Mucosa of gallbladder (tissue), 1 donor: ENCODE results near the gene OR51Q1. TPM values are rescaled to one million over a fixed set of nuclear protein-coding genes. Genes with fewer than 3 reads are reported as not detected.

Experiments used
- DNase-seq: peaks from one replicate; pipeline ENCODE4 v3.0.0-alpha.2; 2020; ENCODE audit warnings: low spot score
- total RNA-seq: library from RNA; stranded (reverse); gene quantifications from one replicate; pipeline ENCODE4 v1.2.1, GENCODE V29; 2021
- donor health status: DM: no; HTN: no; CAD: no.

OR51Q1 gene
- not detected for total RNA-seq

DNA sequence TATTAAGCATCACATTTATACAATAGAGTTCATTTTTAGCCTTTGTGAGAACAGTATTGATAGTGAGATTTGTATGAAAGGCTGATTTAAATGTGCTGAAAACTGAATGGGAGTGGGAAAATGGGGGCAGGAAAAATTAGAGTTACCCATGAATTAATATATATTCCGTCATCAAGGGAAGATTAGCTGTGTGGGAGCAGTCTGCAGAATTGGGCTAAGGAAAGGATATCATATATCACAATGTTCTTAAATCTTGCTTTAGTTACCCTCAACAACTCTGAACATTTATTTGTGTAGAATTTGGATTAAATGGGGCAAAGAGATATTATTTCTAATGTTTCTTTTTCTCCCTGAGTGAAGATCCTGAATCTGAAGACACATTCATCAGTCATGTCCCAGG, at the start of gene OR51Q1:
Gene OR51Q1 (plus strand): TSS at position 301 of the 400 bp plus-strand sequence. CDS start 90 bp downstream, at position 391.
- no peak for DNase-seq

DNA sequence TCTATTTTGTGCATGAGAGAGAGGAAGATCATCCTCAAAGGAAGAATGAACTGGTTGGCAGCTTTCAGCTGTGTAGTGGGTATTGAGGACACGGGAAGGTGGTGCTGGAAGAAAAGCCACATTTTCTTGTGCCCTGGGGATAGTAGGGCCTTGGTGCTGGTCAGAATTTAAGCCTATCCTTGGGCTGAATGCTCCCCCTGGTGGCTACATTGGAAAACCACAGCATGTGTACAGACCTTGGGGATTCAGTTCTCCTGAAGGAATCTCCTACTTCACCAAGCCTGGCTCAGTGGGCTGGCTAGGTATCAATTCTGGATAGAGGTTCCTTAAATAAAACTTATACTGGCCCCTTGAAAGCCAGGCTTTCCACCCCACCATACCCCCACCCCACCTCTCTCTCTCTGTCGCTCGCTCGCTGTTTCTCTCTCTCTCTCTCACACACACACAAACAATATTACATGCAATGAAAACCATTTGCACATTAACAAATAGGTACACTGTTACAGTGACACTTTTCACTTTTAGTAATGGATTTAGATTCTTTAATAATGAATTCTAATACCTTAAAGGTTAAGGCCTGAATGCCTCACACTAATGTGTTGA, 41.1 kb upstream of the OR51Q1 start:
- peak; percentile 40 for DNase-seq

- DNase-seq, result no peak
These were observed 38.3 kb upstream of the OR51Q1 start, which contains the start of gene OR51M1 for GRCh38 chr11:5383576-5383975. TSS of gene OR51M1 (plus strand) at chr11:5383812. CDS start at chr11:5389399, 5,587 bp downstream.

DNA sequence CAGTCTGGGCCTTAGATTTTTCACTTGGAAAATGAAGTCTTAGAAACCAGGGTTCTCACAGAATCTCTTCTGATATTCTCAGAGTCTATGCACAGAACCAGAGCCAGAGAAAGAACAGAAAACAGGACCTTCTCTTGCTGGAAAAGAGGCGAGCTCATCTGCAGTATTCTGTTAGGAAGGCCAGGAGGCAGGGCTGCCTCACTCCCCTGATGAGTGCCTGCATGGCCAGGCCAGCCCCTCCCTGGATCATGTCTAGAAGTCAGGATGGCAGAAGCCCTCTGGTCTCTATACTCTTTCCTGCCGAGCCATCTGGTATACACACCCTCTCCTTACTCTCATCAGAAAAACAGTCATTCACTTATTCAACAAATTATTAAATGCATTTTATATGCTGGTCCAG, 37.6 kb upstream of the OR51Q1 start:
- DNase-seq, result no peak

DNA sequence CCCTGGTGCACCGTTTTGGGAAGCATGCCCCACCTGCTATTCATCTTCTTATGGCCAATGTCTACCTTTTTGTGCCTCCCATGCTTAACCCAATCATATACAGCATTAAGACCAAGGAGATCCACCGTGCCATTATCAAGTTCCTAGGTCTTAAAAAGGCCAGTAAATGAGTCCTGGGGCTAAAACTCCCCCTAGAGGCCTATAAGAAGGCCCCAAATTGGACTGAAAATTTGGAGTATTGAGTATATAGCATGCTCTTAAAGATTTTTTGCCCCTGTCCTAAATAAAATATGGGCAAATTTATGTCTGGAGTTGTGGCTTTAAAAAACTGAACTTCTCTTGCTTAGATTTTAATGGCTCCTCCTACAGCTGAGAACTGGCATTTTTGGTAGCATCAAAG, 31.7 kb upstream of the OR51Q1 start:
- no peak for DNase-seq

GRCh38 chr11:5394091-5394490, 27.8 kb upstream of the OR51Q1 start:
- no peak for DNase-seq

GRCh38 chr11:5398936-5399335, 23.0 kb upstream of the OR51Q1 start:
- DNase-seq, result no peak

GRCh38 chr11:5405173-5405572, 16.7 kb upstream of the OR51Q1 start:
- no peak for DNase-seq

GRCh38 chr11:5420993-5421392, 918 bp upstream of the OR51Q1 start:
- no peak for DNase-seq

DNA sequence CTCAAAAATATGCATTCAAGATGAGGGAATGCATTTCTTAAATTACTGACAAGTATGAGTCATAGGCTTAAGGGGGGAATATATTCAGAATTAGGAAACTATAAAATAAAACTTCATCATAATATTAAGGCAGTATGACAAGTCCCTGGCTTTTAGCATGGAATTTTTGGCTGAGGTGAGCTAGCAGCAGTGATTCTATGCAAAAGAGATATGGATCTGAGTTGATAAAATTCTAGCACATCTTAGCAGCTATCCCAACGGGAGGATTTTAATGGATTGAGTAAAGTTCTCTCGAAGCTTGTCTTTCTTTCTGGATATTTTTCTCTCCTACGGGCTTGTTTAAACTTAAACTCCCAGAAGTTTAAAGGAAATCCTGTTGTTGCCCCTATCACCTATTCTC, 1.2 kb downstream of the OR51Q1 start:
- no peak for DNase-seq

DNA sequence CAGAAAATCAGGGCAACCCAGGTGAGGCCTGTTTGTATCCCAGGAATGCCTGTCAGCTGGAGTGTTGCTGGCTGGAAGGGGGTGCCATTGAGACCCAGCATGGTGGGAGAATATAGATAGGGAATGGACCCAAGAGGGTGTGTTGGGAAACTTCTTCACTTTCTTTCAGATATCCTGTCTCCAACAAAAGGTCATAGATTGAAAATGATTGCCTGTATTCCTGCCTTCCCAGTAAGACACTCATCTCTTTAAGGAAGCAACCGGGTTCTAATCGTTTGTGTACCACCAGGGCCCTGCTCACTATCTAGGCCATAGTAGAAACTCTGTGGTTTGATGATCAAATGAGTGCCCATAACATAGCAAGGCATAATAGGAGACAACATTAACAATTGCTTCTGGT, 19.5 kb downstream of the OR51Q1 start, which contains the start of gene OR51I1:
Gene OR51I1 (minus strand): TSS at position 101 of the 400 bp plus-strand sequence. CDS start 0 bp downstream, at position 101.
- no peak for DNase-seq

DNA sequence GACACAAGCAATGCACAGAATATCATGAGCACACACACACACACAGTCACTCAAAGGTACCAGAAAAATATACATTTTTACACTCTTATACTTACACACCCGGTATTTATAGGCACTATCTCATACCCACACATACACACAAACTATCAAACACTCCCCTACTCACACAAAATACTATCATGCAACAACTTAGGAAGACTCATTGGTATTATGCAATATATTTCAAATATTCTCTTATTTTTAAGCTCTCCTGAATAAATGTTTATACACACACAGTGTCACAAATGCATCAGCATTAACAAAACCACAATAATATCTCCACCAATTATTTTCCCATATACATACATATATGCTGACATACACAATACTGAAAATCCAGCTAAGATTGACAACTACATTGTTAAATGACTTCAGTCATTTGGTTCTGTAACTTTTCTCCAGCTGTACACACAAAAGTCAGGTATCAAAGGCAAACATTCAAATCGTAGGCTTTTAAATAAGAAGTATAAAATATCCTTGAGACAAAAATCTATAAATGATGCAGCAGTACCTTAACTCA, 22.0 kb downstream of the OR51Q1 start:
- DNase-seq, result no peak

DNA sequence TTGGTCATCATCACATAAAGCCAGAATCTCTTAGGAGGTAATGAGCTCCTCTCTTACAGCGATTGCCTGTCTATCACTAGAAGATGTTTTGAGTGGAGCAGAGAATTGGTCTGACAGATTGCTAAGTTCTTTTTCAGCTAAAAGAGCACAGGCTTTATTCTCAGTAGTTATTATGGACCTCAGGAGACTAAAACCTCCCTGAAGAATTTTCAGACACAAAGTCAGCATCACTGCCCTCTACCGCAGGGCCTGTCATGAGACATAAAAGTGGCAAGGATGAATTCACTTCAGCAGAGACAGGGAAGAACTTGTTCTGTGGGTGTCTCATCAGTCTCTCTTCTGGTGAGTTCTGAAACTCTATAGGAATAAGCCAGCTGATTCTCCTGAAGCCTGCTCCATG, 27.1 kb downstream of the OR51Q1 start, which contains the start of gene OR51I2:
Gene OR51I2 (plus strand): TSS at position 301 of the 400 bp plus-strand sequence. CDS start 4,166 bp downstream, outside the sequence.
- no peak for DNase-seq

DNA sequence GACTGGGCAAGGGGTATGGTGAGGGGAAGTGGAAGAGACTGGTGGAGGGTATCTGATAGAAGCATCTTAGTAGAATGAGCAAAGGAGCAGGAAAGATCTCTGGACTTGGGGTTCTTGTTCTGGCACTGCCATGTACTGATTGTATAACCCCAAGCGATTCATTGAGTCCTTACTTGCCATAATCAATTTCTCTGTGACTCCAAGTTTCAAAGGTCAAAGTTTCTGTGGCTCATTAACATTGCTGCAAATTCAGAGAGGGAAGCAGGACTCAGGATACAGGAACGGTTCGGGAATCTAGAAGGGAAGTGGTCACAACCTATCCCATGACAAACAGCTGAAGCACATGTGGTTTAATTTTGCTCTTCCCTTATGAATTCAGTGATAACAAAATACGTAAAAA, 27.5 kb downstream of the OR51Q1 start:
- DNase-seq, result no peak

- no peak for DNase-seq
These were observed 39.2 kb downstream of the OR51Q1 start for GRCh38 chr11:5460983-5461621.

DNA sequence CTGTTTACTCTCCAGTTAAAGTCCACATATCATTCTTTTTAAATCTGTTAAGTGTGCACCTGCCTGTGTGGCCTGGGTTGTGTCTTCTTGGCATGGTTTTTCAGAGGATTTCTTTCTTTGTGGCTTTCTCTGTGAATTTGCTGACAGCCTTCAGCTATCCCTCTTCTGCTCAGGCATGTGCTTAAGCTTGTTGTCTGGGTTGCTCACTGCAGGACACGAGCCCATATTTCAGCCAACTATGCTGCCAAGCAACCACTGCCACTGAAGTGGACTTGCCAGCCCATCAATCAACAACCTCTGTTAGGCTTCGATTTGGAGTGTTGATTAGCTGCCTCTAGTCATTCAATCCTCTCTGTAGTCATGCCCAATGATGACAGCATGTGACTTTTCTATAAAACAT, 45.6 kb downstream of the OR51Q1 start:
- no peak for DNase-seq

Other genes starting within 250 kb of the OR51Q1 start
- not detected for gene OR51V1, start 221.4 kb upstream of the OR51Q1 start, total RNA-seq
- 65.9 TPM for gene HBB, start 195.0 kb upstream of the OR51Q1 start, total RNA-seq
- gene HBD, start 187.6 kb upstream of the OR51Q1 start, total RNA-seq, result 0.72 TPM
- gene HBG1, start 172.3 kb upstream of the OR51Q1 start, total RNA-seq, result 3.3 TPM
- 13.2 TPM for gene HBG2, start 167.3 kb upstream of the OR51Q1 start, total RNA-seq
- 4.0 TPM for gene HBE1, start 152.2 kb upstream of the OR51Q1 start, total RNA-seq
- 0.23 TPM for gene OR51B4, start 120.2 kb upstream of the OR51Q1 start, total RNA-seq
- not detected for gene OR51B2, start 97.8 kb upstream of the OR51Q1 start, total RNA-seq
- 0.37 TPM for gene OR51B5, start 78.6 kb upstream of the OR51Q1 start, total RNA-seq
- gene OR51B6, start 70.6 kb upstream of the OR51Q1 start, total RNA-seq, result not detected
- not detected for gene OR51M1, start 38.3 kb upstream of the OR51Q1 start, total RNA-seq
- 0.23 TPM for gene OR51I1, start 19.4 kb downstream of the OR51Q1 start, total RNA-seq
- not detected for gene OR51I2, start 27.2 kb downstream of the OR51Q1 start, total RNA-seq
- gene OR52D1, start 66.6 kb downstream of the OR51Q1 start, total RNA-seq, result not detected
- gene UBQLN3, start 87.8 kb downstream of the OR51Q1 start, total RNA-seq, result 0.26 TPM
- gene UBQLNL, start 94.6 kb downstream of the OR51Q1 start, total RNA-seq, result 0.69 TPM
- gene OR52H1, start 126.4 kb downstream of the OR51Q1 start, total RNA-seq, result not detected
- not detected for gene OR52B6, start 158.8 kb downstream of the OR51Q1 start, total RNA-seq
- gene TRIM6, start 174.5 kb downstream of the OR51Q1 start, total RNA-seq, result 2.1 TPM
- gene TRIM34, start 202.9 kb downstream of the OR51Q1 start, total RNA-seq, result 8.6 TPM